Cardiac fibroblast (primary cell): ENCODE data around the gene GRK7.

Source experiments
- DNase-seq, 2 donors: peaks; one replicate each; pipeline versions ENCODE4 v3.0.0 to v3.0.0-alpha.2; 2010; ENCODE audit warnings: low read depth in 2 of 2
- H3K4me3 ChIP-seq, 2 donors: replicated peaks in 1 of 2; 1 replicate in 1 of 2; 2 replicates in 1 of 2; pipeline ENCODE4 v1.5.1; 2011; ENCODE audit warnings: low read depth in 2 of 2, low read length in 2 of 2, mild to moderate bottlenecking in 2 of 2, moderate library complexity in 1 of 2
- CTCF ChIP-seq: IDR thresholded peaks from one replicate; pipeline ENCODE4 v1.5.1; 2011; ENCODE audit warnings: low read depth, mild to moderate bottlenecking, low read length, inconsistent platforms

The GRK7 gene

GRCh38 chr3:141812586-141812985 is 49.4 kb downstream of the GRK7 start:
- H3K4me3 ChIP-seq: no peak overlapping the region
- no peak for DNase-seq
- TF ChIP-seq CTCF: no peak
